GM12874 (cell line): ENCODE results near the gene SLC30A7.

Experiments
- CTCF ChIP-seq: IDR thresholded peaks from 2 replicates; pipeline ENCODE4 v1.5.1; 2011; ENCODE audit warnings: low read depth, mild to moderate bottlenecking, control low read depth, low read length, moderate library complexity; ENCODE audit not compliant: insufficient read depth

Gene SLC30A7

GRCh38 chr1:101013776-101014175, 117.9 kb downstream of the SLC30A7 start:
- no peak for TF ChIP-seq CTCF

- no peak for TF ChIP-seq CTCF
These were observed 121.6 kb downstream of the SLC30A7 start for GRCh38 chr1:101017448-101017847.

- no peak for TF ChIP-seq CTCF
These were observed 126.4 kb downstream of the SLC30A7 start for GRCh38 chr1:101022294-101022693.

- no peak for TF ChIP-seq CTCF
These were observed 129.4 kb downstream of the SLC30A7 start for GRCh38 chr1:101025283-101025656.

GRCh38 chr1:101025657-101026429, 130.0 kb downstream of the SLC30A7 start, which contains the start of gene DPH5:
DPH5 (minus strand) TSS chr1:101025784; CDS start chr1:101025443, 341 bp downstream.
- TF ChIP-seq CTCF: no peak

GRCh38 chr1:101026430-101026788, 130.5 kb downstream of the SLC30A7 start:
- TF ChIP-seq CTCF: no peak

GRCh38 chr1:101027194-101027772, 131.4 kb downstream of the SLC30A7 start:
- no peak for TF ChIP-seq CTCF
